Renal cortex interstitium (tissue), 11 donors: ENCODE results near the gene PPP1R13B. TPM values are rescaled to one million over a fixed set of nuclear protein-coding genes. Genes with fewer than 3 reads are reported as not detected.

ENCODE experiments used
- DNase-seq, 11 donors: peaks; one replicate each; pipeline ENCODE4 v3.0.0-alpha.2; 2013; ENCODE audit warnings: low read depth in 9 of 11, low spot score in 4 of 11; ENCODE audit errors: extremely low read depth in 1 of 11
- polyA plus RNA-seq, 3 donors: library from polyadenylated mRNA; unstranded; fragments of 120-200 nt; gene quantifications; one replicate each; pipeline ENCODE4 v1.2.1, GENCODE V29; 2013; ENCODE audit not compliant: insufficient read length in 3 of 3

The PPP1R13B gene
- polyA plus RNA-seq, 3 donors: 29.8 to 47.6 (median 31.2) TPM

GRCh38 chr14:103727313-103727980 is 119.9 kb downstream of the PPP1R13B start:
- DNase-seq: no peak

GRCh38 chr14:103726474-103726873 is 120.9 kb downstream of the PPP1R13B start:
- DNase-seq: no peak

- no peak for DNase-seq
Measured at GRCh38 chr14:103725739-103726395, 121.5 kb downstream of the PPP1R13B start.

- DNase-seq: no peak
Measured at GRCh38 chr14:103725001-103725682, 122.2 kb downstream of the PPP1R13B start.

- DNase-seq: no peak
Measured at GRCh38 chr14:103724116-103724515, 123.3 kb downstream of the PPP1R13B start.

GRCh38 chr14:103723748-103724081 is 123.7 kb downstream of the PPP1R13B start:
- DNase-seq: no peak

- no peak for DNase-seq
Measured at GRCh38 chr14:103721334-103722120, 125.8 kb downstream of the PPP1R13B start.

- DNase-seq: no peak
Measured at GRCh38 chr14:103719751-103720150, 127.6 kb downstream of the PPP1R13B start.

- no peak for DNase-seq
Measured at GRCh38 chr14:103718572-103718971, 128.8 kb downstream of the PPP1R13B start.

- no peak for DNase-seq
Measured at GRCh38 chr14:103716899-103717411, 130.4 kb downstream of the PPP1R13B start.

GRCh38 chr14:103716091-103716801 is 131.1 kb downstream of the PPP1R13B start:
- no peak for DNase-seq

- peak; percentile 95 to 99 (median 99) for DNase-seq
Measured at GRCh38 chr14:103715052-103716000, 132.0 kb downstream of the PPP1R13B start, which contains the start of the genes XRCC3 and ZFYVE21. Gene XRCC3, minus strand, starts transcription at chr14:103715451. Its CDS starts 4,364 bp downstream, at chr14:103711087. Gene ZFYVE21, plus strand, starts transcription at chr14:103715810. Its CDS starts 32 bp downstream, at chr14:103715842.

- no peak for DNase-seq
Measured at GRCh38 chr14:103714063-103714724, 133.2 kb downstream of the PPP1R13B start.

GRCh38 chr14:103713304-103714062 is 133.9 kb downstream of the PPP1R13B start:
- DNase-seq: no peak

- no peak for DNase-seq
Measured at GRCh38 chr14:103712633-103713247, 134.6 kb downstream of the PPP1R13B start.
